Dedifferentiated amniotic fluid mesenchymal stem cell (primary cell): Measurements from ENCODE around the gene PTPRS.

Experiments used
- DNase-seq: peaks from one replicate; pipeline ENCODE4 v3.0.0-alpha.2; 2016; ENCODE audit errors: extremely low spot score

Gene PTPRS

GRCh38 chr19:5355076-5355475 is 14.5 kb upstream of the PTPRS start:
- DNase-seq = no peak

- no peak for DNase-seq
Measured at GRCh38 chr19:5354403-5354802, 13.8 kb upstream of the PTPRS start.

- no peak for DNase-seq
Measured at GRCh38 chr19:5352229-5352763, 11.7 kb upstream of the PTPRS start.

- DNase-seq = no peak
Measured at GRCh38 chr19:5351731-5352228, 11.2 kb upstream of the PTPRS start.

GRCh38 chr19:5349041-5349440 is 8.4 kb upstream of the PTPRS start:
- DNase-seq = no peak

- no peak for DNase-seq
Measured at GRCh38 chr19:5345895-5346386, 5.3 kb upstream of the PTPRS start.

- DNase-seq = peak; percentile 15
Measured at GRCh38 chr19:5343848-5344247, 3.2 kb upstream of the PTPRS start.

GRCh38 chr19:5342573-5343201 is 2.1 kb upstream of the PTPRS start:
- no peak for DNase-seq

- no peak for DNase-seq
Measured at GRCh38 chr19:5341981-5342380, 1.4 kb upstream of the PTPRS start.

GRCh38 chr19:5341448-5341820 is 822 bp upstream of the PTPRS start:
- no peak for DNase-seq

GRCh38 chr19:5339950-5340636 is 519 bp downstream of the PTPRS start:
- DNase-seq = no peak

- no peak for DNase-seq
Measured at GRCh38 chr19:5339198-5339949, 1.2 kb downstream of the PTPRS start.

- no peak for DNase-seq
Measured at GRCh38 chr19:5338656-5339197, 1.9 kb downstream of the PTPRS start.

- no peak for DNase-seq
Measured at GRCh38 chr19:5337708-5338655, 2.6 kb downstream of the PTPRS start.

- no peak for DNase-seq
Measured at GRCh38 chr19:5337126-5337525, 3.5 kb downstream of the PTPRS start.

- DNase-seq = no peak
Measured at GRCh38 chr19:5336195-5336965, 4.2 kb downstream of the PTPRS start.

GRCh38 chr19:5335593-5335992 is 5.0 kb downstream of the PTPRS start:
- DNase-seq = no peak

- DNase-seq = no peak
Measured at GRCh38 chr19:5334824-5335500, 5.7 kb downstream of the PTPRS start.

GRCh38 chr19:5334366-5334739 is 6.3 kb downstream of the PTPRS start:
- no peak for DNase-seq
